SK-N-SH treated with all-trans-retinoic acid at 6 μM for 48 hours (cell line): ENCODE measurements around the gene RRP1.

Source experiments
- ATAC-seq: fragments of 200-7000 bp; cut with Tn5 transposase; 3 replicates; pipeline ENCODE4 v1.9.1; 2020; ENCODE audit warnings: mild to moderate bottlenecking, moderate library complexity
- ARNTL ChIP-seq: fragments of 450-650 bp; formaldehyde crosslinking; IDR thresholded peaks from 2 replicates; pipeline ENCODE4 v1.5.0; 2020; ENCODE audit warnings: low read depth, mild to moderate bottlenecking, moderate library complexity, borderline replicate concordance
- BACH2 ChIP-seq: fragments of 250-450 bp; sonication (Bioruptor Pico); IDR thresholded peaks from 2 replicates; pipeline ENCODE4 v1.9.0; 2021; ENCODE audit warnings: mild to moderate bottlenecking, borderline replicate concordance
- CSDC2 ChIP-seq: fragments of 250-450 bp; sonication (Bioruptor Pico); IDR thresholded peaks from 2 replicates; pipeline ENCODE4 v1.5.0; 2020; ENCODE audit warnings: mild to moderate bottlenecking, moderate library complexity
- ESRRG ChIP-seq: fragments of 250-450 bp; sonication (Bioruptor Pico); IDR thresholded peaks from 2 replicates; pipeline ENCODE4 v1.6.1; 2021; ENCODE audit warnings: mild to moderate bottlenecking
- GLIS3 ChIP-seq: fragments of 250-450 bp; sonication (Bioruptor Pico); IDR thresholded peaks from 2 replicates; pipeline ENCODE4 v1.5.0; 2020; ENCODE audit warnings: mild to moderate bottlenecking, moderate library complexity
- ISL1 ChIP-seq: fragments of 250-450 bp; sonication (Bioruptor Pico); IDR thresholded peaks from 2 replicates; pipeline ENCODE4 v2.1.2; 2022; ENCODE audit warnings: mild to moderate bottlenecking, moderate library complexity
- OSR1 ChIP-seq: fragments of 250-450 bp; sonication (Bioruptor Pico); IDR thresholded peaks from 2 replicates; pipeline ENCODE4 v1.8.0; 2022; ENCODE audit warnings: moderate library complexity, mild to moderate bottlenecking, inconsistent platforms
- PPARA ChIP-seq: fragments of 250-450 bp; sonication (Bioruptor Pico); IDR thresholded peaks from 2 replicates; pipeline ENCODE4 v1.5.0; 2020; ENCODE audit warnings: mild to moderate bottlenecking, borderline replicate concordance
- RARB ChIP-seq: fragments of 250-450 bp; sonication (Bioruptor Pico); IDR thresholded peaks from 2 replicates; pipeline ENCODE4 v1.8.0; 2021; ENCODE audit warnings: mild to moderate bottlenecking, moderate library complexity
- TCF4 ChIP-seq: fragments of 250-450 bp; sonication (Bioruptor Pico); IDR thresholded peaks from 2 replicates; pipeline ENCODE4 v1.8.0; 2021; ENCODE audit warnings: mild to moderate bottlenecking, moderate library complexity, borderline replicate concordance
- TOX ChIP-seq: fragments of 250-450 bp; sonication (Bioruptor Pico); IDR thresholded peaks from 2 replicates; pipeline ENCODE4 v1.8.0; 2021; ENCODE audit warnings: mild to moderate bottlenecking, moderate library complexity, borderline replicate concordance
- ZFP3 ChIP-seq: fragments of 250-450 bp; sonication (Bioruptor Pico); IDR thresholded peaks from 2 replicates; pipeline ENCODE4 v1.5.0; 2020; ENCODE audit warnings: mild to moderate bottlenecking, moderate library complexity
- ZFP30 ChIP-seq: fragments of 450-650 bp; formaldehyde crosslinking; IDR thresholded peaks from 2 replicates; pipeline ENCODE4 v1.5.0; 2022; ENCODE audit warnings: mild to moderate bottlenecking, moderate library complexity
- ZNF565 ChIP-seq: fragments of 450-650 bp; formaldehyde crosslinking; conservative IDR thresholded peaks from 2 replicates; pipeline ENCODE4 v1.5.0; 2020; ENCODE audit warnings: low read depth, mild to moderate bottlenecking, moderate library complexity
- ZNF70 ChIP-seq: fragments of 450-650 bp; formaldehyde crosslinking; IDR thresholded peaks from 2 replicates; pipeline ENCODE4 v1.5.0; 2020; ENCODE audit warnings: mild to moderate bottlenecking, moderate library complexity
- ZNF8 ChIP-seq: fragments of 450-650 bp; formaldehyde crosslinking; IDR thresholded peaks from 2 replicates; pipeline ENCODE4 v1.5.0; 2020; ENCODE audit warnings: mild to moderate bottlenecking, moderate library complexity
- TF ChIP-seq, protein P1 (sequence below): fragments of 250-450 bp; sonication (Bioruptor Pico); IDR thresholded peaks from 2 replicates; pipeline ENCODE4 v1.5.1; 2020; ENCODE audit warnings: low read depth, mild to moderate bottlenecking, moderate library complexity
- TF ChIP-seq, protein P2 (sequence below): fragments of 250-450 bp; sonication (Bioruptor Pico); IDR thresholded peaks from 2 replicates; pipeline ENCODE4 v1.8.0; 2020; ENCODE audit warnings: mild to moderate bottlenecking, moderate library complexity, borderline replicate concordance
- TF ChIP-seq, protein P3 (sequence below): fragments of 250-450 bp; sonication (Bioruptor Pico); IDR thresholded peaks from 2 replicates; pipeline ENCODE4 v1.5.1; 2021; ENCODE audit warnings: mild to moderate bottlenecking, moderate library complexity

The RRP1 gene

DNA sequence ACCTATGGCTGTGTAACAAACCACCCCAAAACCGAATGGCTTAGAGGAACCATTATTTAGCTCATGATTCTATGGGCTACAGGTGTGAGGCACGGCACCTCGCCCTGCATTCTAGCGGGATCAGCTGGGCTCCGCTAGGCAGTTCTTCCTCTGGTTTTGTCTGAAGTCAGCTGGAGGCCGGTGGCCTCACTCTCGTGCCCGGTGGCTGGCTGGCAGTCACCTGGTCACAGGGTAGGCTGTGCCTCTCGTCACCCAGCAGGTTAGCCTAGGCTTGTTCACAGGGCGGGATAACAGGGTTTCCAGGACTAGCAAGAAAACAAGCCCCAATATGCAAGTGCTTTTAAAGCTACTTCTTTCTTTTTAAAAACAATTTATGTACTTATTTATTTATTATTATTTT lies 59.4 kb downstream of the RRP1 start:
- ATAC-seq = no peak
- no peak for TF ChIP-seq RARB (CRISPR knock-in tag)
- TF ChIP-seq ISL1 (CRISPR knock-in tag) = no peak
- TF ChIP-seq CSDC2 = no peak
- no peak for TF ChIP-seq ESRRG
- TF ChIP-seq, protein P1, sequence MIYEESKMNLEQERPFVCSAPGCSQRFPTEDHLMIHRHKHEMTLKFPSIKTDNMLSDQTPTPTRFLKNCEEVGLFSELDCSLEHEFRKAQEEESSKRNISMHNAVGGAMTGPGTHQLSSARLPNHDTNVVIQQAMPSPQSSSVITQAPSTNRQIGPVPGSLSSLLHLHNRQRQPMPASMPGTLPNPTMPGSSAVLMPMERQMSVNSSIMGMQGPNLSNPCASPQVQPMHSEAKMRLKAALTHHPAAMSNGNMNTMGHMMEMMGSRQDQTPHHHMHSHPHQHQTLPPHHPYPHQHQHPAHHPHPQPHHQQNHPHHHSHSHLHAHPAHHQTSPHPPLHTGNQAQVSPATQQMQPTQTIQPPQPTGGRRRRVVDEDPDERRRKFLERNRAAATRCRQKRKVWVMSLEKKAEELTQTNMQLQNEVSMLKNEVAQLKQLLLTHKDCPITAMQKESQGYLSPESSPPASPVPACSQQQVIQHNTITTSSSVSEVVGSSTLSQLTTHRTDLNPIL (CRISPR knock-in tag) = no peak
- TF ChIP-seq BACH2 = no peak
- TF ChIP-seq TCF4 (CRISPR knock-in tag) = no peak
- TF ChIP-seq ZNF565 (CRISPR knock-in tag) = no peak

DNA sequence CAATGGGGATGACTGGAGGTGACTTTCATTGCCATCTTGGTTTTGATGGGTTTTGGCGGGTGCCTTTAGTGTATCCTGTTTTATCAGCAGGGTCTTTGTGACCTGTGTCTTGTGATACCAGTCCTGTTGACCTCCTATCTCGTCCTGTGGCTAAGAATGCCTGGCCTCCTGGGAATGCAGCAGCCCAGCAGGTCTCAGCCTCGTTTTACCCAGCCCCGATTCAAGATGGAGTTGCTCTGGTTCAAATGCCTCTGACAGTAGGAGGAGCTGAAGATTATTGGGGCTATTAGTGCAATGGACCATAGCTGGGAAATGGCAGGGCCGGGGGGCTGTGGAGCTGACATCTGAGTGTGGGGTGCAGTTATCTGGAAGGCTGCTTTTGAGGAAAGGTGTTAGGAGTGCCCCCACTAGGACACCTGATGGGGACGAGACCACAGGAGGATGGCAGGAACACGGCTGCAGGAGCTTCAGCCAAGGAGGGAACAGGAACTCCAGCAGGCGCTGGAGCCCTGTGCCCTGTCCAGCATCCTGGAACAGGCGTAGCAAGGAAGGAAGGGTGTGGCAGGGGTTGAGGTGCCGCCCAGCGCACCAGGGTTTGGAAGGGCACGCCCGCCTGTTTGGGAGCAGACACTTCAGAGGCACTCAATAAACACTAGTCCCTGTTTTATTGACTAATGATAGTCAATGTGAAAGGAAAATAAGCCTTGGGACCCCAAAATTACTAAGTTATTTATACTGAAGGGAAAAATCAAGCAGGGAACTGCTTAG lies 60.3 kb downstream of the RRP1 start:
- TF ChIP-seq ARNTL (CRISPR knock-in tag) = no peak
- no peak for TF ChIP-seq ISL1 (CRISPR knock-in tag)
- TF ChIP-seq, protein P1 (CRISPR knock-in tag) = no peak
- no peak for TF ChIP-seq PPARA (CRISPR knock-in tag)
- TF ChIP-seq, all 23 proteins: peak for 0
- ATAC-seq = no peak

DNA sequence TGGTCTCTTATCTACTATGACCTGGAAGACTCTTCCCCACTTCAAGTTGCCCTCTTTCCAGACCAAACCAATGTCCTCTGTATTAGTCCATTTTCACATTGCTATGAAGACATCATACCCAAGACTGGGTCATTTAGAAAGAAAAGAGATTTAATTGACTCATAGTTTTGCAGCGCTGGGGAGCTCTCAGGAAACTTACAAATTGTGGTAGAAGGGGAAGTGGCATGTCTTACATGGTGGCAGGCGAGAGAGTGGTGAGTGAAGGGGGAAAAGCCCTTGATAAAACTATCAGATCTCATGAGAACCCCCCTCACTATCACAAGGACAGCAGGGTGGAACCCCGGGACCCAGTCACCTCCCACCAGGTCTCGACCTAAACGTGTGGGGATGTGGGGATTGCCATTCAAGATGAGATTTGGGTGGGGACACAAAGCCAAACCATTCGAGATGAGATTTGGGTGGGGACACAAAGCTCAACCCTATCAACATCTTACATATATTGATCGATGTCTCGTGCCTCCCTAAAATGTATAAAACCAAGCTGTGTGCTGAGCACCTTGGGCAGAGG lies 61.4 kb downstream of the RRP1 start:
- no peak for ATAC-seq
- TF ChIP-seq ZNF8 (CRISPR knock-in tag) (no peak), TCF4 (CRISPR knock-in tag) (no peak), ARNTL (CRISPR knock-in tag) (no peak), TOX (CRISPR knock-in tag) (no peak), ISL1 (CRISPR knock-in tag) (no peak), GLIS3 (CRISPR knock-in tag) (no peak), RARB (CRISPR knock-in tag) (no peak), ESRRG (no peak), ZFP30 (CRISPR knock-in tag) (no peak), OSR1 (CRISPR knock-in tag) (no peak), ZFP3 (CRISPR knock-in tag) (no peak), BACH2 (no peak)
- TF ChIP-seq, protein P2, sequence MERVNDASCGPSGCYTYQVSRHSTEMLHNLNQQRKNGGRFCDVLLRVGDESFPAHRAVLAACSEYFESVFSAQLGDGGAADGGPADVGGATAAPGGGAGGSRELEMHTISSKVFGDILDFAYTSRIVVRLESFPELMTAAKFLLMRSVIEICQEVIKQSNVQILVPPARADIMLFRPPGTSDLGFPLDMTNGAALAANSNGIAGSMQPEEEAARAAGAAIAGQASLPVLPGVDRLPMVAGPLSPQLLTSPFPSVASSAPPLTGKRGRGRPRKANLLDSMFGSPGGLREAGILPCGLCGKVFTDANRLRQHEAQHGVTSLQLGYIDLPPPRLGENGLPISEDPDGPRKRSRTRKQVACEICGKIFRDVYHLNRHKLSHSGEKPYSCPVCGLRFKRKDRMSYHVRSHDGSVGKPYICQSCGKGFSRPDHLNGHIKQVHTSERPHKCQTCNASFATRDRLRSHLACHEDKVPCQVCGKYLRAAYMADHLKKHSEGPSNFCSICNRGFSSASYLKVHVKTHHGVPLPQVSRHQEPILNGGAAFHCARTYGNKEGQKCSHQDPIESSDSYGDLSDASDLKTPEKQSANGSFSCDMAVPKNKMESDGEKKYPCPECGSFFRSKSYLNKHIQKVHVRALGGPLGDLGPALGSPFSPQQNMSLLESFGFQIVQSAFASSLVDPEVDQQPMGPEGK (CRISPR knock-in tag) = no peak

DNA sequence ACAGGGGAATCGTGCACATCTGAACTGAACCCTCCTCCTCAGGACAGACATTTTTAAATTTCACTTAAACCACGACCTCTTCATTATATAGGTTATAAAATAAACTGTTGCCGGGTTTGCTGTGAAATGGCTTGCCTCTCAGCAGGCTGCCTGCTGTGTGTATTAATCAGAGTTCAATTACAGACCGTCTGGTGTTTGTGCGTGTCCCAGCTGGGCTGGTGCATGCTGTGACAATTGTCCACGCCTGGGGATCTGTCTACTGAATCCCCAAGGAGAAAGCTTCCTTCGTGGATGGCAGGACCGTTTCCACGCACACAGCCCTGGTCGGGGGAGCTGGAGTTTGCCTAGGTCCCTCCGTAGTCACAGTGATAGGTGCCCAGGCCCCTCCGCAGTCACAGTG lies 62.2 kb downstream of the RRP1 start:
- no peak for ATAC-seq
- TF ChIP-seq, protein P3, sequence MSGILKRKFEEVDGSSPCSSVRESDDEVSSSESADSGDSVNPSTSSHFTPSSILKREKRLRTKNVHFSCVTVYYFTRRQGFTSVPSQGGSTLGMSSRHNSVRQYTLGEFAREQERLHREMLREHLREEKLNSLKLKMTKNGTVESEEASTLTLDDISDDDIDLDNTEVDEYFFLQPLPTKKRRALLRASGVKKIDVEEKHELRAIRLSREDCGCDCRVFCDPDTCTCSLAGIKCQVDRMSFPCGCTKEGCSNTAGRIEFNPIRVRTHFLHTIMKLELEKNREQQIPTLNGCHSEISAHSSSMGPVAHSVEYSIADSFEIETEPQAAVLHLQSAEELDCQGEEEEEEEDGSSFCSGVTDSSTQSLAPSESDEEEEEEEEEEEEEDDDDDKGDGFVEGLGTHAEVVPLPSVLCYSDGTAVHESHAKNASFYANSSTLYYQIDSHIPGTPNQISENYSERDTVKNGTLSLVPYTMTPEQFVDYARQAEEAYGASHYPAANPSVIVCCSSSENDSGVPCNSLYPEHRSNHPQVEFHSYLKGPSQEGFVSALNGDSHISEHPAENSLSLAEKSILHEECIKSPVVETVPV (CRISPR knock-in tag) = no peak
- TF ChIP-seq ZNF70 (CRISPR knock-in tag) (no peak), ZNF565 (CRISPR knock-in tag) (no peak), ESRRG (no peak), ARNTL (CRISPR knock-in tag) (no peak)
- TF ChIP-seq, protein P1 (CRISPR knock-in tag) = no peak
